Right ventricle myocardium superior (tissue), 1 donor: Measurements from ENCODE around the gene SPATA13. TPM values are rescaled to one million over a fixed set of nuclear protein-coding genes. Genes with fewer than 3 reads are reported as not detected.

Experiments
- ATAC-seq: fragments of 200-7000 bp; cut with Tn5 transposase; one replicate; pipeline ENCODE4 v1.9.1; 2020; ENCODE audit warnings: mild to moderate bottlenecking; ENCODE audit not compliant: poor library complexity
- DNase-seq: peaks from one replicate; pipeline ENCODE4 v3.0.0-alpha.2; 2020
- intact Hi-C: fragments of 100-400 bp; cut with DNase I; formaldehyde crosslinking; loops from one replicate; pipeline ENCODE4 v1.11.2; 2022
- total RNA-seq: library from RNA; stranded (reverse); fragmentation: NEBNext Ultra II Directional; extraction: Animal tissue kit (Norgen Biotek cat#: 25700); gene quantifications from one replicate; pipeline ENCODE4 v1.2.1, GENCODE V29; 2021
- donor health status: DM: no; HTN: yes; CAD: no; lungs with severe emphysema.

Gene SPATA13
- total RNA-seq, 1 donor from 2014 or later, result 8.3 TPM

GRCh38 chr13:24161010-24161775, 673 bp downstream of the SPATA13 start:
- intact Hi-C loops, result no loop called here
- ATAC-seq (peak; percentile 56), DNase-seq (peak; percentile 51)

GRCh38 chr13:24161980-24162525, 1.5 kb downstream of the SPATA13 start:
- ATAC-seq, result no peak
- intact Hi-C loops, result no loop called here
- DNase-seq, result no peak

GRCh38 chr13:24162604-24163003, 2.1 kb downstream of the SPATA13 start:
- intact Hi-C loops, result no loop called here
- DNase-seq (no peak), ATAC-seq (no peak)

GRCh38 chr13:24165746-24166145, 5.2 kb downstream of the SPATA13 start:
- intact Hi-C loops, result no loop called here
- DNase-seq (no peak), ATAC-seq (no peak)

GRCh38 chr13:24166561-24166960, 6.0 kb downstream of the SPATA13 start:
- ATAC-seq (no peak), DNase-seq (no peak)
- intact Hi-C loops, result no loop called here

GRCh38 chr13:24167666-24168391, 7.3 kb downstream of the SPATA13 start:
- intact Hi-C loops, result no loop called here
- no peak for DNase-seq
- ATAC-seq, result no peak

- intact Hi-C loops, result no loop called here
- ATAC-seq (no peak), DNase-seq (no peak)
Measured at GRCh38 chr13:24168392-24168750, 7.9 kb downstream of the SPATA13 start.

- intact Hi-C loops, result no loop called here
- ATAC-seq, result peak; percentile 51
- no peak for DNase-seq
Measured at GRCh38 chr13:24168979-24169378, 8.5 kb downstream of the SPATA13 start.

GRCh38 chr13:24172071-24172470, 11.6 kb downstream of the SPATA13 start:
- intact Hi-C loops, result no loop called here
- ATAC-seq (no peak), DNase-seq (no peak)

- DNase-seq (no peak), ATAC-seq (no peak)
- intact Hi-C loops, result no loop called here
Measured at GRCh38 chr13:24173795-24174194, 13.3 kb downstream of the SPATA13 start.

GRCh38 chr13:24175847-24176246, 15.3 kb downstream of the SPATA13 start:
- no peak for ATAC-seq
- intact Hi-C loops, result no loop called here
- no peak for DNase-seq

GRCh38 chr13:24176351-24177101, 16.0 kb downstream of the SPATA13 start:
- DNase-seq, result no peak
- intact Hi-C loops, result no loop called here
- ATAC-seq, result no peak

- intact Hi-C loops, result no loop called here
- no peak for DNase-seq
- ATAC-seq, result no peak
Measured at GRCh38 chr13:24178847-24179485, 18.4 kb downstream of the SPATA13 start.

- ATAC-seq (no peak), DNase-seq (no peak)
- intact Hi-C loops, result no loop called here
Measured at GRCh38 chr13:24179486-24179850, 18.9 kb downstream of the SPATA13 start.

- intact Hi-C loops, result no loop called here
- ATAC-seq, result no peak
- DNase-seq, result no peak
Measured at GRCh38 chr13:24180750-24181377, 20.3 kb downstream of the SPATA13 start.

GRCh38 chr13:24181991-24182702, 21.6 kb downstream of the SPATA13 start:
- ATAC-seq, result no peak
- intact Hi-C loops, result no loop called here
- no peak for DNase-seq

- ATAC-seq, result no peak
- intact Hi-C loops, result no loop called here
Measured at GRCh38 chr13:24182703-24183081, 22.2 kb downstream of the SPATA13 start.

GRCh38 chr13:24183741-24184182, 23.2 kb downstream of the SPATA13 start:
- DNase-seq, result no peak
- intact Hi-C loops, result no loop called here
- no peak for ATAC-seq

More at GRCh38 chr13:24182703-24183081, 22.2 kb downstream of the SPATA13 start:
- DNase-seq, result no peak
